Measurements from ENCODE around the gene UST.
"Not testable (repeated sequence)": the region's sequence is repeated elsewhere in the genome, so short reads cannot be mapped to it uniquely, and the experiment has no call there.

UST gene

GRCh38 chr6:148952147-148953035 is 205.6 kb downstream of the UST start:
- in situ Hi-C loops (cut with MboI; ENCODE audit: low pct_unique_long_range_greater_than_20kb, low sequenced_read_pairs) = loop anchor here (25.0 kb wide), 1 partner anchor 365 kb away; no protein-coding TSS in a partner anchor
- DNase-seq = no peak

GRCh38 chr6:148954461-148954860 is 207.6 kb downstream of the UST start:
- DNase-seq = no peak
- in situ Hi-C loops (cut with MboI; ENCODE audit: low pct_unique_long_range_greater_than_20kb, low sequenced_read_pairs) = loop anchor here (25.0 kb wide), 1 partner anchor 367 kb away; no protein-coding TSS in a partner anchor

- in situ Hi-C loops (cut with MboI; ENCODE audit: low pct_unique_long_range_greater_than_20kb, low sequenced_read_pairs) = loop anchor here (25.0 kb wide), 1 partner anchor 368 kb away; no protein-coding TSS in a partner anchor
- DNase-seq = no peak
Observed at GRCh38 chr6:148954934-148955333, 208.1 kb downstream of the UST start.

- DNase-seq = no peak
- in situ Hi-C loops (cut with MboI; ENCODE audit: low pct_unique_long_range_greater_than_20kb, low sequenced_read_pairs) = loop anchor here (25.0 kb wide), 1 partner anchor 368 kb away; no protein-coding TSS in a partner anchor
Observed at GRCh38 chr6:148955441-148955840, 208.6 kb downstream of the UST start.

- DNase-seq = not testable (repeated sequence)
Observed at GRCh38 chr6:148956163-148956562, 209.3 kb downstream of the UST start.

GRCh38 chr6:148957752-148958151 is 210.9 kb downstream of the UST start:
- DNase-seq = no peak
- in situ Hi-C loops (cut with MboI; ENCODE audit: low pct_unique_long_range_greater_than_20kb, low sequenced_read_pairs) = loop anchor here (25.0 kb wide), 1 partner anchor 370 kb away; no protein-coding TSS in a partner anchor

More at GRCh38 chr6:148956163-148956562, 209.3 kb downstream of the UST start:
- in situ Hi-C loops (cut with MboI; ENCODE audit: low pct_unique_long_range_greater_than_20kb, low sequenced_read_pairs) = loop anchor here (25.0 kb wide), 1 partner anchor 369 kb away; no protein-coding TSS in a partner anchor

GRCh38 chr6:148959008-148959407 is 212.2 kb downstream of the UST start:
- DNase-seq = no peak
- in situ Hi-C loops (cut with MboI; ENCODE audit: low pct_unique_long_range_greater_than_20kb, low sequenced_read_pairs) = loop anchor here (25.0 kb wide), 1 partner anchor 372 kb away; no protein-coding TSS in a partner anchor

GRCh38 chr6:148959501-148959900 is 212.7 kb downstream of the UST start:
- in situ Hi-C loops (cut with MboI; ENCODE audit: low pct_unique_long_range_greater_than_20kb, low sequenced_read_pairs) = loop anchor here (25.0 kb wide), 1 partner anchor 372 kb away; no protein-coding TSS in a partner anchor
- DNase-seq = no peak

- DNase-seq = no peak
- in situ Hi-C loops (cut with MboI; ENCODE audit: low pct_unique_long_range_greater_than_20kb, low sequenced_read_pairs) = loop anchor here (25.0 kb wide), 1 partner anchor 376 kb away; no protein-coding TSS in a partner anchor
Observed at GRCh38 chr6:148962854-148963515, 216.2 kb downstream of the UST start.

GRCh38 chr6:148963738-148964137 is 216.9 kb downstream of the UST start:
- no peak for DNase-seq
- in situ Hi-C loops (cut with MboI; ENCODE audit: low pct_unique_long_range_greater_than_20kb, low sequenced_read_pairs) = loop anchor here (25.0 kb wide), 1 partner anchor 376 kb away; no protein-coding TSS in a partner anchor

- DNase-seq = no peak
- in situ Hi-C loops (cut with MboI; ENCODE audit: low pct_unique_long_range_greater_than_20kb, low sequenced_read_pairs) = loop anchor here (25.0 kb wide), 1 partner anchor 377 kb away; no protein-coding TSS in a partner anchor
Observed at GRCh38 chr6:148964467-148964866, 217.6 kb downstream of the UST start.

- in situ Hi-C loops (cut with MboI; ENCODE audit: low pct_unique_long_range_greater_than_20kb, low sequenced_read_pairs) = loop anchor here (25.0 kb wide), 1 partner anchor 378 kb away; no protein-coding TSS in a partner anchor
- no peak for DNase-seq
Observed at GRCh38 chr6:148965287-148965686, 218.5 kb downstream of the UST start.

GRCh38 chr6:148967011-148967520 is 220.2 kb downstream of the UST start:
- in situ Hi-C loops (cut with MboI; ENCODE audit: low pct_unique_long_range_greater_than_20kb, low sequenced_read_pairs) = loop anchor here (25.0 kb wide), 1 partner anchor 380 kb away; no protein-coding TSS in a partner anchor
- DNase-seq = no peak

- in situ Hi-C loops (cut with MboI; ENCODE audit: low pct_unique_long_range_greater_than_20kb, low sequenced_read_pairs) = loop anchor here (25.0 kb wide), 1 partner anchor 380 kb away; no protein-coding TSS in a partner anchor
- DNase-seq = no peak
Observed at GRCh38 chr6:148967541-148967956, 220.7 kb downstream of the UST start.

- no peak for DNase-seq
Observed at GRCh38 chr6:148968771-148969602, 222.2 kb downstream of the UST start.

GRCh38 chr6:148969603-148970061 is 222.8 kb downstream of the UST start:
- in situ Hi-C loops (cut with MboI; ENCODE audit: low pct_unique_long_range_greater_than_20kb, low sequenced_read_pairs) = loop anchor here (25.0 kb wide), 1 partner anchor 382 kb away; no protein-coding TSS in a partner anchor
- DNase-seq = no peak

More at GRCh38 chr6:148968771-148969602, 222.2 kb downstream of the UST start:
- in situ Hi-C loops (cut with MboI; ENCODE audit: low pct_unique_long_range_greater_than_20kb, low sequenced_read_pairs) = loop anchor here (25.0 kb wide), 1 partner anchor 382 kb away; no protein-coding TSS in a partner anchor

- no peak for DNase-seq
- in situ Hi-C loops (cut with MboI; ENCODE audit: low pct_unique_long_range_greater_than_20kb, low sequenced_read_pairs) = loop anchor here (25.0 kb wide), 1 partner anchor 384 kb away; no protein-coding TSS in a partner anchor
Observed at GRCh38 chr6:148971031-148971927, 224.4 kb downstream of the UST start.

Data from KBM-7 (cell line).